T-helper 2 cell treated with Interferon-gamma antibody and Interleukin-4, amounts not matched to agents 5 μg/mL and 100 μg/mL, for 36 hours (primary cell): ENCODE measurements around the gene IL18RAP.

Experiments
- DNase-seq: peaks from one replicate; pipeline ENCODE4 v3.0.0; 2021; ENCODE audit warnings: low spot score
- H3K27ac Mint-ChIP-seq: one replicate; pipeline ENCODE4 v1.8.0; 2021; ENCODE audit warnings: mild to moderate bottlenecking, mixed read lengths
- H3K27me3 Mint-ChIP-seq: one replicate; pipeline ENCODE4 v1.8.0; 2021; ENCODE audit warnings: low read depth, mixed read lengths
- H3K36me3 Mint-ChIP-seq: one replicate; pipeline ENCODE4 v1.8.0; 2021; ENCODE audit warnings: low read depth, mixed read lengths
- H3K4me1 Mint-ChIP-seq: one replicate; pipeline ENCODE4 v1.8.0; 2021; ENCODE audit warnings: low read depth, mixed read lengths
- H3K4me3 Mint-ChIP-seq: one replicate; pipeline ENCODE4 v1.8.0; 2022; ENCODE audit warnings: mild to moderate bottlenecking, moderate library complexity, mixed read lengths
- H3K9me3 Mint-ChIP-seq: one replicate; pipeline ENCODE4 v1.8.0; 2021; ENCODE audit warnings: mixed read lengths

IL18RAP gene

GRCh38 chr2:102422910-102423309, at the start of gene IL18RAP:
Gene IL18RAP (plus strand): TSS chr2:102423160. CDS start chr2:102423278, 118 bp downstream.
- Mint-ChIP-seq H3K4me1 (peaks cover 65% of the 10 kb centered on the region), H3K9me3 (peaks cover under 1% of the 10 kb centered on the region), H3K4me3 (peak within 1 kb of the TSS; percentile 36), H3K27me3 (peaks cover 12% of the 10 kb centered on the region), H3K27ac (peak within 1 kb of the TSS; percentile 6), H3K36me3 (peaks cover 27% of the 10 kb centered on the region)
- DNase-seq = no peak

- peaks cover 34% of the 10 kb centered on the region for H3K9me3 Mint-ChIP-seq
- H3K4me1 Mint-ChIP-seq = peaks cover 4% of the 10 kb centered on the region
- no peak for DNase-seq
- H3K4me3 Mint-ChIP-seq = no peak overlapping the region
- peaks cover 74% of the 10 kb centered on the region for H3K36me3 Mint-ChIP-seq
- no peak overlapping the region for H3K27ac Mint-ChIP-seq
- H3K27me3 Mint-ChIP-seq = no peaks in the 10 kb centered on the region
These were observed 46.8 kb upstream of the IL18RAP start for GRCh38 chr2:102376052-102376591.

GRCh38 chr2:102383722-102384121, 39.2 kb upstream of the IL18RAP start:
- Mint-ChIP-seq H3K27me3 (no peaks in the 10 kb centered on the region), H3K27ac (no peak overlapping the region), H3K4me1 (peaks cover 4% of the 10 kb centered on the region), H3K9me3 (peaks cover 35% of the 10 kb centered on the region), H3K36me3 (peaks cover 70% of the 10 kb centered on the region), H3K4me3 (no peak overlapping the region)
- DNase-seq = no peak

GRCh38 chr2:102385522-102385921, 37.4 kb upstream of the IL18RAP start:
- DNase-seq = no peak
- H3K4me1 Mint-ChIP-seq = peaks cover 4% of the 10 kb centered on the region
- no peaks in the 10 kb centered on the region for H3K27me3 Mint-ChIP-seq
- H3K4me3 Mint-ChIP-seq = no peak overlapping the region
- H3K27ac Mint-ChIP-seq = no peak overlapping the region
- H3K9me3 Mint-ChIP-seq = peaks cover 35% of the 10 kb centered on the region
- H3K36me3 Mint-ChIP-seq = peaks cover 67% of the 10 kb centered on the region

GRCh38 chr2:102386004-102386403, 37.0 kb upstream of the IL18RAP start:
- Mint-ChIP-seq H3K27ac (no peak overlapping the region), H3K9me3 (peaks cover 35% of the 10 kb centered on the region), H3K36me3 (peaks cover 62% of the 10 kb centered on the region), H3K27me3 (no peaks in the 10 kb centered on the region), H3K4me3 (no peak overlapping the region), H3K4me1 (peaks cover 4% of the 10 kb centered on the region)
- no peak for DNase-seq

- H3K27me3 Mint-ChIP-seq = no peaks in the 10 kb centered on the region
- H3K4me3 Mint-ChIP-seq = no peak overlapping the region
- no peak for DNase-seq
- peaks cover 57% of the 10 kb centered on the region for H3K36me3 Mint-ChIP-seq
- no peak overlapping the region for H3K27ac Mint-ChIP-seq
- peaks cover 28% of the 10 kb centered on the region for H3K9me3 Mint-ChIP-seq
- H3K4me1 Mint-ChIP-seq = peaks cover 11% of the 10 kb centered on the region
These were observed 36.0 kb upstream of the IL18RAP start for GRCh38 chr2:102386867-102387541.

- no peak for DNase-seq
- H3K4me3 Mint-ChIP-seq = no peak overlapping the region
- no peaks in the 10 kb centered on the region for H3K27me3 Mint-ChIP-seq
- peaks cover 51% of the 10 kb centered on the region for H3K36me3 Mint-ChIP-seq
- peaks cover 20% of the 10 kb centered on the region for H3K9me3 Mint-ChIP-seq
- H3K27ac Mint-ChIP-seq = peak overlapping the region; percentile 15
- H3K4me1 Mint-ChIP-seq = peaks cover 11% of the 10 kb centered on the region
These were observed 35.0 kb upstream of the IL18RAP start for GRCh38 chr2:102387763-102388546.

- Mint-ChIP-seq H3K9me3 (no peaks in the 10 kb centered on the region), H3K27me3 (no peaks in the 10 kb centered on the region), H3K36me3 (peaks cover 31% of the 10 kb centered on the region), H3K4me1 (peaks cover 11% of the 10 kb centered on the region), H3K27ac (no peak overlapping the region), H3K4me3 (no peak overlapping the region)
- DNase-seq = no peak
These were observed 31.4 kb upstream of the IL18RAP start for GRCh38 chr2:102391565-102391964.

- H3K9me3 Mint-ChIP-seq = no peaks in the 10 kb centered on the region
- H3K4me3 Mint-ChIP-seq = no peak overlapping the region
- H3K36me3 Mint-ChIP-seq = peaks cover 28% of the 10 kb centered on the region
- no peak overlapping the region for H3K27ac Mint-ChIP-seq
- no peaks in the 10 kb centered on the region for H3K27me3 Mint-ChIP-seq
- no peak for DNase-seq
- H3K4me1 Mint-ChIP-seq = peaks cover 11% of the 10 kb centered on the region
These were observed 30.9 kb upstream of the IL18RAP start for GRCh38 chr2:102392096-102392495.

GRCh38 chr2:102392942-102393341, 30.0 kb upstream of the IL18RAP start:
- Mint-ChIP-seq H3K9me3 (no peaks in the 10 kb centered on the region), H3K4me3 (no peak overlapping the region), H3K36me3 (peaks cover 24% of the 10 kb centered on the region), H3K4me1 (peaks cover 7% of the 10 kb centered on the region), H3K27me3 (no peaks in the 10 kb centered on the region), H3K27ac (no peak overlapping the region)
- no peak for DNase-seq

- Mint-ChIP-seq H3K27ac (no peak overlapping the region), H3K9me3 (no peaks in the 10 kb centered on the region), H3K36me3 (peaks cover 12% of the 10 kb centered on the region), H3K4me3 (no peak overlapping the region), H3K27me3 (no peaks in the 10 kb centered on the region), H3K4me1 (peaks cover 18% of the 10 kb centered on the region)
- no peak for DNase-seq
These were observed 26.9 kb upstream of the IL18RAP start for GRCh38 chr2:102396012-102396411.

GRCh38 chr2:102397209-102397608, 25.8 kb upstream of the IL18RAP start:
- Mint-ChIP-seq H3K27ac (no peak overlapping the region), H3K4me3 (no peak overlapping the region), H3K36me3 (peaks cover 8% of the 10 kb centered on the region), H3K27me3 (no peaks in the 10 kb centered on the region), H3K9me3 (no peaks in the 10 kb centered on the region), H3K4me1 (peaks cover 22% of the 10 kb centered on the region)
- no peak for DNase-seq

GRCh38 chr2:102399499-102400141, 23.3 kb upstream of the IL18RAP start:
- Mint-ChIP-seq H3K9me3 (no peaks in the 10 kb centered on the region), H3K4me3 (no peak overlapping the region), H3K27ac (no peak overlapping the region), H3K27me3 (no peaks in the 10 kb centered on the region), H3K4me1 (peaks cover 22% of the 10 kb centered on the region), H3K36me3 (no peaks in the 10 kb centered on the region)
- no peak for DNase-seq

- no peak overlapping the region for H3K27ac Mint-ChIP-seq
These were observed 21.5 kb upstream of the IL18RAP start for GRCh38 chr2:102401456-102401855.

More at GRCh38 chr2:102401456-102401855, 21.5 kb upstream of the IL18RAP start:
- H3K4me1 Mint-ChIP-seq = peaks cover 22% of the 10 kb centered on the region
- no peak overlapping the region for H3K4me3 Mint-ChIP-seq
- DNase-seq = no peak
- no peaks in the 10 kb centered on the region for H3K9me3 Mint-ChIP-seq
- no peaks in the 10 kb centered on the region for H3K27me3 Mint-ChIP-seq
- H3K36me3 Mint-ChIP-seq = no peaks in the 10 kb centered on the region
